Right renal cortex interstitium (tissue), 3 donors: Measurements from ENCODE around the gene SIX3. TPM values are rescaled to one million over a fixed set of nuclear protein-coding genes. Genes with fewer than 3 reads are reported as not detected.

ENCODE experiments used
- DNase-seq, 3 donors: peaks; one replicate each; pipeline ENCODE4 v3.0.0-alpha.2; 2013; ENCODE audit warnings: low read depth in 3 of 3, low spot score in 2 of 3
- polyA plus RNA-seq, 3 donors: library from polyadenylated mRNA; unstranded; fragments of 120-200 nt; gene quantifications; one replicate each; pipeline ENCODE4 v1.2.1, GENCODE V29; 2013; ENCODE audit not compliant: insufficient read length in 3 of 3

Gene SIX3
- polyA plus RNA-seq, 3 donors, result not detected

DNA sequence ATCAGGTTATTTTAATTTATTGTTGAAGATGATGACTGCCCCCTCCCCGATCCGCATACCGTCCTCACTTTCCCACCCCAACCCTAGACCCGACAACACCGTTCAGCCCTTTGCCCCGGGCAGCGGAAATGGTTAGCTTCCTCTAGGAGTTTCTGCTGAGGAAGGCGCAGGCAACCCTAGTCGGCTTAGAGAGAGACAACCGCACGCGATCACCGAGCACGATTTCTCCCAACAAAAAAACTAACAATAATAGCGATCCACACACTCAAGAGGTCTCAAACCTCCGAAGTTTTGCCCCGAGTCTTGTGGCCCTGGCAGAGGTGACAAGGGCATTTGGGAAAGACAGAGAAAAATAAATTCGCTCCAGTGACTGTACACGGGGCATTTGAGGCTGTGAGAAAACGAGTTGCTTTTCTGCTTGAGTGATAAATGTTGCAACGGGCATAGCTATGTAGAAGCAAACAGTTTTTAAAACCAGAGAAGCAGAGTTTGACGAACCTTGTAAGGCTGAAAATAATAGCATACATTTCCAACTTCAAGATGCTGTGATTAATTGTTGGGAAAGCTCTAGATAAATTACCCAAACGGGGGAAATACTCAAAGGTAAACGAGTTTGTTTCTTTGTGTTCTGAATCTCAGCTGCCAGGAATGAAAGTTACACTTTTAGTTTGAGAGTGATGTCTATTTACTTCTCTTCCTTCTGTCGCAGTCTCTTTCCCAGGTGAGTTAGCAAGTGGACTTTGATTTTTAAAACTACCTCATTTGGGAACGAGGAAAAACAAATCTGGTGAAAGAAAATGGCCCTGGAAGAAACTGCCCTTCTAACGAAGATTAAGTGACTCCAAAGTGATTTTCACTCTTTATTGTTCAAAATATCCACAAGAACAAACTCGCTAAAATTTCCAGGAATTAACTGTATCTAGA, 11.0 kb upstream of the SIX3 start:
- no peak for DNase-seq

DNA sequence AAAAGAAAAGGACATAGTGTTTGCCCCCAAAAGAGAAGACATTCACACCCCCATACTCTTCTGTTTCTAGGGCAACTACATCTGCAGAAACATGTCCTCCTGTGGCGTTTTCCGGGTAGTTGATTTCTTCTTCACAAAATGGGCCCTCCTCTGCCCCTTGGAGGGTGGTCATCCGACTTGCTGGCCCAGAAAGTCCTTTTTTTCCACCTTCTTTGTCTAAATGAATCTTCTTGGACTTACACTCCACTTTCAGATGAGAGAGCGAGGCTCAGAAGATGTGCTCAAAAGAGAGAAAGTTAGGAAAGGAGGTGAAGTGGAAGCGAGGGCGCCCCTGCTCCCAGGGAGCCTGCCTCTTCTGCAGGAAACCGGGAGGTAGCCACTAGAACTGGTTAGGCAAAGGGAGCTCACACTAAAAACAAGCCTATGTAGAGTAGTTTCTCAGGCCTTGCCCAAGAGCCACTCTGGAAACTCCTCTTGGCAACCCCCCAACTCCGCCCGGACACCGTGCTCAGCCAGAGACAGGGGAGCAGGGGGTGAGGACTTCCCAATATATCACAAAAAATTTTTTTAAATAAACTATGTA, 10.2 kb upstream of the SIX3 start:
- DNase-seq, result no peak

- DNase-seq, result no peak
Measured at GRCh38 chr2:44932079-44932478, 9.4 kb upstream of the SIX3 start.

DNA sequence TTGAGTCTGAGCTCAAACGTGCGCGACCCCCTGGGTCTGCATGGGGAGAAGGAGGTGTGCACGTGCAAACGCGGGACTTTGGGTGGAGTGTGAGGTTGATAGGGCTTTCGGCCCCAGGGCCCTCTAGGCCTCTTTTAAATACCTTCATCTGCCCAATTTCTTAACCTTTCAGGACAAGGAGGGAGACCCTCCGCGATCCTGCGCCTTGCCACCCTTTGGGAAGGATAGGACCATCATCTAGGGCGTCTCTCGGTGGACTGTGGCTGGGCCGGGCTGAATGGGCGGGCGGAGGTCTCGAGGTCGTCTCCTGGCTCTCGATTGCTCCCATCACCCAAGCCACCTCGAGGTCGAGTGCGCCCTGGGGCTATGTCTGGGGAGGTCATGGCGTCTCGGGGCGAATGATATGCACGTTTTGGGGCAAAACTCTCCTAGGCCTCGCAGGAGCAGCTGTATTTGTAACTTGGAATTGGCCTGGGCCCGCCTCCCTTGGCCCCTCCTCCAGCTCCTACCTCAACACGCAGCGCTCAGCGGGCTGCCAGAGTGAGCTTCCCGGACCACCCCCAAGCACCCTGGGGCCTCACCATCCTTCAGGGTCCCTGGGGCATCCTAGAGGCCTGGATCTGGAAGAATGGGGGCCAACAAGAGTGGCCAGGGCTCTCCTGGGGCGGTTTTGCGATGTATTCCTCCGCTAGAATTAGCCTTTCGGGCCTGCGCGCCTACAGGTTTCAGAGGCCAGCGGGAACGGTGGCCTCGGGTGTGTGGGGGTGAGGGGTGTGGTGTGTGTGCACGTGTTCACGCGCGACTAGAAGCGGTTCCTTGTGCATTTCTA, 8.7 kb upstream of the SIX3 start:
- no peak for DNase-seq

DNA sequence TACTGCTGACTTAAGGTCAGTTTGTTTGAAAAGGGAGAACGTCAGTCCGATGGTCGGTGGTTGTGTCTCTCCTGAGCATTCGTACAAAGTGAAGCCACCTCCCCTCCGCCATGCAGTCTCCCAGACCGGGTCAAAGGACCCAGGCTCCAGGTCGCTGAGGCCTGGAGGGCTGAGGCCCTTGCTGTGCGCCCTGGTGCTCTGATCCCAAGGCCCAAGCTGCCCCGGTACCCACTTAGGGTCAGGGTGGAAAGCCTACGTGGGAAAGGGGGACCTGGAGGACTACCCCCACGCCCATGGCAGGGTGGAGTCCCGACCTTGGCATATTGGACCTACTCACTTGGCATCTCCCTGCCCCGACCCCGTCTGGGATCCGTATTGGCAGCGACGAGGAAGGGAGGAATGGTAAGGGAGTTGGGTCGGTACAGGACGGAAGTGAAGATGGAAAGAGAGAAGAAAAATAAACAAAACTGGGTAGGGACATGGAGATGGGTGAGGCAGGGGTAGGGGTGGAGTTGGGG, 8.0 kb upstream of the SIX3 start:
- no peak for DNase-seq

DNA sequence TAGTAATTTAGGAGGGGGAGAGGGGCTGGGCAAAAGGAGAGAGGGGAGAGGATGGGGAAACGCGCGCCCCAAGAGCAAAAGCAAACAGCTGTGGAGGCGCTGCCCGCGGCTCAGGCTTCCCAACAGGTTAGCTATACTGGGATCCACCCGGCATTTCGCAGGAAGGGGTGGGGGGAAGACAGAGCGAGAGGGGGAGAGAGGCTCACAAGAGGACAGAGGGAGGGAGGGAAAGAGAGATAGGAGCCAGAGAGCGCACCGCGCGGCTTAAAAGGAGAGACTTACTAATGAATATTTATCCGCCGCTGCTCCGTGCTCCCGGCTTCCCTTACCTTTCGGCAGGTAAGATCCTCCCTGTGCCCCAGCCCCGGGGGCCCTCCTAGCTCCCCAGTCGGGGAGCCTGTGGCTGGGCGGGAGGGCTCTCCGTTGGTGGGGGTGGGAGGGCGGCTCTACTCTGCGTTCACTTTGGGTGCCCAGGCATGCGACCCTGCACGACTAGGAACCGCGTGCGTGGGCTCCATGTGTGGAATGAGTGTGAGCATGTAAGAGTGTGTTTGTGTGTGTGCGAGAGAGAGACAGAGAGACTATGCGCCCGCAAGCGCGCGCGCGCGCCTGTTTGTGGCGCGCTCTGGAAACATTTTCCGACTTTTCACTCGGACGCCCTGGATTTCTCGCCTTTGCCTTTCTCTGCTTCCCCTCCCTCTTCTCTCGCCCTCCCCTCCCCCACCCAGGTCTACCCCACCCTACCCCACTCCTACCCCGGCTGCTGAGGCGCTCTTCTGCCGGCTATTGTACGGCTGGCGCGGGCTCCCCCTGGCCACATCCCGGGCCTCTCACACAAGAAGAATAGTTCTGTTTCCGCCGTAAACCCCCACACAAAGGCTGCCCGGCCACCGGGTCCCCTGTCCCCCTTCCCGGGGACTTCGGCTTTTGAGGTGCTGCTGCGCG, 7.2 kb upstream of the SIX3 start:
- no peak for DNase-seq

DNA sequence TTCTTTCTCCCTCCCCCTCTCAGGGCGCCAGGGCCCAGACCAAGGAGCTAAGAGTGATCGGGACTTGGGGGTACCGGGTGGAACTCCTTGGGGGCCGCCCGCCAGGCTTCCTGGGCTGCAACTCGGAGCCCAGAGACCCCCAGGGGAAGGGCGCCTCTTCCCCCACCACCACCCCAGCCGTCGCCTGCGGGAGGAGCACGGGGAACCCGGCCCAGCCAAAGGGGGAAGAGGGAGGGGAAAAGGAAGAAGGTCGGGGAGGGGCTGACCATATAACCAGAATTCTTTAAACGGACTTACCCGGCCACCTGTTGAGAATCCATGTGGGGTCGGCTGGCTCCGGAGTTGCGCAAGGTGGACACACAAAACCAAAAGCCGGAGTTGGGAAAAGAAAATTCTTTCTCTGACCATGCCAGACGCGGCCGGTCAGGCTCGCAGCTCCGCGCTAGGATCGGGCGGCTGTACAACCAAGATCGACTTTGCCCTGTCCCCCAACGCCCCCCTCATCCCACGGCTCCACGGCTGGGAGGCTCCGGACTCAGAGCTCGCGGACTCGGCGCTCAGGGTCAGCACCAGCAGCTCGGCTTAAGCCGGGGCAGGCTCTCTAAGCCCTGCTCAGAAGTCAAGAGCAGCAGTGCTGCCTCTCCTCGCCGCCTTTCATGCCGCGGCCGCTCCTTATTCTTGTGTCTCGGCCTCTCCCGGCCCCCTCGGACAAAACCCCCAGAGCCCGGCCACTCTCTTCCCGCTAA, 6.3 kb upstream of the SIX3 start:
- DNase-seq, result no peak

- no peak for DNase-seq
Measured at GRCh38 chr2:44935729-44936098, 5.8 kb upstream of the SIX3 start.

DNA sequence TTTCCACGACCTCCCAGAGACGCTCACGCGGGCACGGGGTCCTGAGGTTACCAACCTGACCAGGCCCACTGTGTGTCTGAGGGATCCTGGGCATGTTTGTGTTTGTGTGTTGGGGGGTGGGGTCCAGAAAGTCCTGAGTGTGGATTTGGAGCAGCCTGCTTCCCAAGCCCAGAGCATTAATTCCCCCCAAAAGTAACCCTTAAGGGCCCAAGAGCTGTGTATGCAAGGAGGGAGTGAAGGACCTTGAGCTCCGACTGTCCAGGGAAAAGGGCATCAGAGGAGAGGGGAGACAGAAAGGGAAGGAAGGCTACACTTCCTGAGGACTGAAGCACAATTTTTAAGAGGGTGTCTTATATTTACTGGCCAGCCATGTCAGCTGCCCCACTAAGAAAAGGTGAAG, 5.2 kb upstream of the SIX3 start:
- DNase-seq, result no peak

GRCh38 chr2:44936715-44937687, 4.5 kb upstream of the SIX3 start:
- no peak for DNase-seq

GRCh38 chr2:44937688-44938240, 3.7 kb upstream of the SIX3 start:
- DNase-seq, result no peak

DNA sequence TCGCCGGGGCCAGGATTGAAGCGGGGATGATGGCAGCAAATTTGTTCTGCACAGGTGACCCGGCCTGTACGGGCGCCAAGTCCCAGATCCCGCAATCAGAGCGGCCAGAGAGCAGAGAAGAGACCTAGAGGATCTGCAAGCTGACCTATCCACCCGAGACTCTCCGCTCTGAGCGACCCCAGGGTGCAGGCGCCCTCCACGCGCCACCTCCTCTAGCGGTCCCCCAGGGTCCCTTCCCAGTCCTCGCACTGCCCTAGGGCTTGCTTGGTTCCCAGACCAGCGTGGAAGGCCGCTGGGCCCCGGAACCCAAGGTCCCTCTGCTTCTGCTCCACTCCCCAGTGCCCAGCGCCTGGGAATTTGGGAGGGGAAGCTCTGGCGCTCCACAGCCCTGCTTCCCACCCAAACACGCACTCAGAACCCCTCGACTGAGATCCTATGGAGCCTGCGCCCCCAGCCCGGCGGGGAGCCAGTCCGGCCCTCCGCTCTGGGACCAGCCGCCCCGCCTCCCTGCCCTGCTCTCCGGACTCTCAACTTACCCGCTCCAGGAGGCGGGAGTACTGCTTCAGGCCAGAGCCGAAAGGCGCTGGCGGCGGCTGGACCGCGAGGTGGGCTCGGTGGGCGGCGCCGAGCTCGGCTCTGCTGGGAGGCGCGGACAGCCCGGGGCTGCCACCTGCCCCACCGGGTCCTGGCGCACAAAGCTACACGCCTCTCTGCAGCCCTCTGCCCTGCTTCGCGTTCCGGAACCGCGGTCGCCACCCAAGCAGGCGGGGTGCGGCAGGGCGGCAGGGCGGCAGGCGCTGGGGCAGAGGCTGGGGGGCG, 3.0 kb upstream of the SIX3 start:
- DNase-seq, result no peak

DNA sequence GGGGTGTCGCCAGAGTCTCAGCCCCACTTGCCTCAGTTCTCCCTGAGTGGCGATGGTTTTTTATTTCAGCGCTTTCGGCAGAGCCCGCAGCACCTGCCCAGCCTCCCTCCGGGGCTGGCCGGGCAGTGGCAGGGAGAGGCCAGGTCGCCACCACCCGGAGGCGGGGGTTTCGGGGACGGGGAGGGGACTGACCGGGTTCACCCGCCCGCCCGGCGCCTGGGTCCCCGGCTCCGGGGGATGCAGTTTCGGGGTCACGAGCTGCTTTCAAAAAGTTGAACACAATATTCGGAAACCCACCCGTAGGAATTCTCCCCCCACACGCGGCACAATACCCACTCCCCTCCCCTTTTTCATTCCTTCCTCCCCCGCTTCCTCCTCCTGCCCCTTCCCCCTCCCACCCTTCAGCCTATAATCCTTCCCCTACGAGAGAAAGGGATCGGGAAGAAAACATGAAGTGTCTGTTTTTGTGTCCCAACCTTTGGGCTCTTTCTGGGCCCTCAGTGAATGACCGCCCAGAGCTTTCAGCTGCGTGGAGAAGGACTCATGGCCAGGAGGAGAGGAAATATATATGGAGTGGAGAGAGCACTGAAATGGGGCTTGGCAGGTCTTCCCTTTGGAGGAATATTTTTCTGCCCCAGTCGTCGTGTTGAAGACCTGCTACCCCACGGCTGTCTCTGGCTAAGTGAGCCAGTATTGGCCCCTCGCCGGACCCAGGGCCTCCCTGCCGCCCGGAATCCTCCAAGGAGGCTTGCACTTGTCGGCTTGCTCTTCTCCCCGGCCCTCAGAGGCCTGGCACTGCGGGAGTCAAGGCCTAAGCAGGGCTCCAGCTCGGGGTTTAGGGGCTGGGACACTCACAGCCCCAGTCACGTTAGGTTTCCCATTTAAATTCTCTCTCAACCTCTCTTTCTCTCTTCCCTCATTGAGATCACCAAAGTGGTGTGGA, 2.1 kb upstream of the SIX3 start:
- no peak for DNase-seq

DNA sequence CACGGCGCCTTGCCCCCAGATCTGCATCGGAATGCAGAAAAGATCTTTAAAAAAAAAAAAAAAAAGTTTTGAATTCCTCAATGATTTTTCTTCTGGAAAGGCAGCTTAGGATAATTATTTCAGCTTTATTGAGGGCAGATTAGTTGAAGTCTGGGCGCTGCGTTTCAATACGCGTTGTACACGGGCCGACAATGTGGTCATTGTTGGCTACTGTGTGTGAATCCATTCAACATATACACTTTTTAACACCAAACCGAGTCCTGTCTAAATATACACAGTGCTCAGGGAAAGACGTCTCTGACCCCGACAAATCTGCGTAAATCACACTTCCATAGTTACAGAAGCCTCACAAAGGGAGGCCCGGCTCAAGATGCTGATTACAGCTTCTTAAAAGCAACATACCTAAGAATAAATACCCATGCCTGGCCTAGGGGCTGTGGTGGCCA, 1.4 kb upstream of the SIX3 start:
- DNase-seq, result no peak

GRCh38 chr2:44940732-44941464, 604 bp upstream of the SIX3 start:
- DNase-seq, result no peak
